ENCODE measurements around the gene CRCP.
A peak's percentile ranks its signal among the peaks of the same experiment; 100 is the strongest.
"Not testable (repeated sequence)": the region's sequence is repeated elsewhere in the genome, so short reads cannot be mapped to it uniquely, and the experiment has no call there.

The CRCP gene

GRCh38 chr7:66095010-66095409 is 19.6 kb upstream of the CRCP start:
- no peak for DNase-seq (ENCODE audit: low read depth)
- no peak for TF ChIP-seq CTCF (conservative IDR thresholded peaks at IDR 0.05; ENCODE audit: control insufficient read depth, insufficient read depth, low read depth, low read length)
- no peak overlapping the region for H3K4me3 ChIP-seq (ENCODE audit: control insufficient read depth, low read depth, low read length)

GRCh38 chr7:66099232-66099550 is 15.5 kb upstream of the CRCP start:
- DNase-seq (ENCODE audit: low read depth) = peak; percentile 44
- no peak overlapping the region for H3K4me3 ChIP-seq (ENCODE audit: control insufficient read depth, low read depth, low read length)
- no peak for TF ChIP-seq CTCF (conservative IDR thresholded peaks at IDR 0.05; ENCODE audit: control insufficient read depth, insufficient read depth, low read depth, low read length)

- H3K4me3 ChIP-seq (ENCODE audit: control insufficient read depth, low read depth, low read length) = peak overlapping the region; percentile 46
- TF ChIP-seq CTCF (conservative IDR thresholded peaks at IDR 0.05; ENCODE audit: control insufficient read depth, insufficient read depth, low read depth, low read length) = no peak
- DNase-seq (ENCODE audit: low read depth) = peak; percentile 92
These were observed 14.9 kb upstream of the CRCP start for GRCh38 chr7:66099551-66100407.

- peak overlapping the region; percentile 46 for H3K4me3 ChIP-seq (ENCODE audit: control insufficient read depth, low read depth, low read length)
- DNase-seq (ENCODE audit: low read depth) = no peak
- no peak for TF ChIP-seq CTCF (conservative IDR thresholded peaks at IDR 0.05; ENCODE audit: control insufficient read depth, insufficient read depth, low read depth, low read length)
These were observed 14.1 kb upstream of the CRCP start for GRCh38 chr7:66100408-66101050.

- H3K4me3 ChIP-seq (ENCODE audit: control insufficient read depth, low read depth, low read length); DNase-seq (ENCODE audit: low read depth): not testable (repeated sequence)
These were observed 12.5 kb upstream of the CRCP start for GRCh38 chr7:66102168-66102567.

GRCh38 chr7:66103994-66104393 is 10.7 kb upstream of the CRCP start:
- DNase-seq (ENCODE audit: low read depth) = peak; percentile 73
- not testable (repeated sequence) for H3K4me3 ChIP-seq (ENCODE audit: control insufficient read depth, low read depth, low read length)

GRCh38 chr7:66105263-66105748 is 9.3 kb upstream of the CRCP start:
- DNase-seq (ENCODE audit: low read depth) = no peak
- no peak for TF ChIP-seq CTCF (conservative IDR thresholded peaks at IDR 0.05; ENCODE audit: control insufficient read depth, insufficient read depth, low read depth, low read length)
- H3K4me3 ChIP-seq (ENCODE audit: control insufficient read depth, low read depth, low read length) = no peak overlapping the region

GRCh38 chr7:66108410-66108809 is 6.2 kb upstream of the CRCP start:
- DNase-seq (ENCODE audit: low read depth); H3K4me3 ChIP-seq (ENCODE audit: control insufficient read depth, low read depth, low read length): not testable (repeated sequence)

Data from fibroblast of mammary gland (primary cell).